Inflammatory macrophage treated with lipopolysaccharide for 4 hours (primary cell): ENCODE data around the gene NACC1.

Source experiments
- DNase-seq: peaks from one replicate; pipeline ENCODE4 v3.0.0-alpha.2; 2020

The NACC1 gene

GRCh38 chr19:13089139-13089856 lies 28.8 kb upstream of the NACC1 start:
- DNase-seq, result no peak

DNA sequence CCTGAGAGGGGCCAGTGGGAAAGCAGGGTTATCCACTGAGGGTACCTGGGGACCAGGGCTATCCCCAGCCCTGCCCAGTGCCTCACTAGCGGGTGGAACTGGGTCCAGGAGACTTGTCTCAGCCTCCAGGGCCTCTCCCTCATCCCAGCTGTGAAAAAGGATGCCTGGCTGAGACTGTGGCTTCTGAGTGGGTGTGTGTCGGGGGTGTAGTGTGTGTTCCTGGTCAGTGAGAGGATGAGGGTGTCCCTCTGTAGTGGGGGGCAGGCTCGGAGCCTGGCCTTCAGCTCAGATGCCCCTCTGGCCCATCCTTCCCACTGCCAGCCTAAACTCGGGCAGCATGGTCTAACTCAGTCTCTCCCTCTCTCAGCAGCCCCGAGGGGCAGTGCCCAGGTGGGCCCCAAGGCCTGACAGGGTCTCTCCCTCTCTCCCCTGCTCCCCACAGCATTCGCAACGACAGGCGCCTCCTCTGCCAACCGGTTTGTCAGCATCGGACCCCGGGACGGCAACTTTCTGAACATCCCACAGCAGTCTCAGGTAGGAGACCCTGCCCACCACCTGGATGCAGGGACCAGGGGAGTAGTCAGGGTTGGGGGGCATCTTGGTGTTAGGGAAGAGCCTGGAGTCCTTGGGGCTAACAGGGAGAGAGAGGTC lies 28.1 kb upstream of the NACC1 start:
- no peak for DNase-seq

- no peak for DNase-seq
These were observed 27.4 kb upstream of the NACC1 start for GRCh38 chr19:13090511-13091231.

DNA sequence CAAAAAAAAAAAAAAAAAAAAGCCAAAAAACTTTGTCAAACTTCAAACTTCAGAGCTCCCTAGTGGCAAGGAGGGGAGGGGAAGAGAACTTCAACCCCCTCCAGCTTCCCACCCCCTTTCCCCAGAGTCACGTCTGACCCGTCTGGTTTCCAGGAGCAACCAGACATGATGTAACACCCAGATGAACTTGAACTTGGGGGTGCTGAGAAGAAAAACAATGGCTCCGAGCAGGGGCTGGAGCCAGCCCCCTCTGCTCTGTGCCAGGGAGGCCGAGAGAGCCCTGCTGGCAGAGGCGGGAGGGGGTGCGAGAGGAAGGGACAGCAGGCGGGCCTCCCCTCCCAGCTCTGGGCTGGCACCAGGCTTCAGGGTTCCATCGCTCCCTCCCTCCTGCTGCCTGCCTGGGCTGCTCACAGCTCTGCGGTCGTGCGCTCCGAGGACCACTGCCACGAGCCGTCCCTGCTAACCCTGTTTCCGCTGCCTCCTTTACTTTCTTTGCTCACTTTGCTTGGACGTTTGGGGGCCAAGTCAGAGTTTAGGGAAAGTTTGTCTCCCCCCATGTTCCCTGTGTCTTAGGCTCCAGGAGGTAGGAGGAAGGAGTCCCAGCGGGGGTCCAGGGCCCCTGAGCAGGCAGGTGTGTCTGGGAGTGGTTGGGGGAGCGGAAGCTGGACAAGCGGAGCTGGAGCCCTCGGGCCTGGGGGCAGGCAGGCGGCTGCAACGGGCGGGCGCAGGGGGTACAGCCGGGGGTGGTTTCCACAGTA lies 26.5 kb upstream of the NACC1 start:
- no peak for DNase-seq

- no peak for DNase-seq
These were observed 25.9 kb upstream of the NACC1 start for GRCh38 chr19:13092158-13092543.

GRCh38 chr19:13092606-13093235 lies 25.3 kb upstream of the NACC1 start:
- no peak for DNase-seq

- peak; percentile 77 for DNase-seq
These were observed 24.5 kb upstream of the NACC1 start for GRCh38 chr19:13093407-13094105.

GRCh38 chr19:13094106-13094504 lies 24.0 kb upstream of the NACC1 start:
- no peak for DNase-seq

GRCh38 chr19:13094771-13095392 lies 23.2 kb upstream of the NACC1 start:
- DNase-seq, result no peak

GRCh38 chr19:13095393-13095784 lies 22.7 kb upstream of the NACC1 start:
- no peak for DNase-seq

DNA sequence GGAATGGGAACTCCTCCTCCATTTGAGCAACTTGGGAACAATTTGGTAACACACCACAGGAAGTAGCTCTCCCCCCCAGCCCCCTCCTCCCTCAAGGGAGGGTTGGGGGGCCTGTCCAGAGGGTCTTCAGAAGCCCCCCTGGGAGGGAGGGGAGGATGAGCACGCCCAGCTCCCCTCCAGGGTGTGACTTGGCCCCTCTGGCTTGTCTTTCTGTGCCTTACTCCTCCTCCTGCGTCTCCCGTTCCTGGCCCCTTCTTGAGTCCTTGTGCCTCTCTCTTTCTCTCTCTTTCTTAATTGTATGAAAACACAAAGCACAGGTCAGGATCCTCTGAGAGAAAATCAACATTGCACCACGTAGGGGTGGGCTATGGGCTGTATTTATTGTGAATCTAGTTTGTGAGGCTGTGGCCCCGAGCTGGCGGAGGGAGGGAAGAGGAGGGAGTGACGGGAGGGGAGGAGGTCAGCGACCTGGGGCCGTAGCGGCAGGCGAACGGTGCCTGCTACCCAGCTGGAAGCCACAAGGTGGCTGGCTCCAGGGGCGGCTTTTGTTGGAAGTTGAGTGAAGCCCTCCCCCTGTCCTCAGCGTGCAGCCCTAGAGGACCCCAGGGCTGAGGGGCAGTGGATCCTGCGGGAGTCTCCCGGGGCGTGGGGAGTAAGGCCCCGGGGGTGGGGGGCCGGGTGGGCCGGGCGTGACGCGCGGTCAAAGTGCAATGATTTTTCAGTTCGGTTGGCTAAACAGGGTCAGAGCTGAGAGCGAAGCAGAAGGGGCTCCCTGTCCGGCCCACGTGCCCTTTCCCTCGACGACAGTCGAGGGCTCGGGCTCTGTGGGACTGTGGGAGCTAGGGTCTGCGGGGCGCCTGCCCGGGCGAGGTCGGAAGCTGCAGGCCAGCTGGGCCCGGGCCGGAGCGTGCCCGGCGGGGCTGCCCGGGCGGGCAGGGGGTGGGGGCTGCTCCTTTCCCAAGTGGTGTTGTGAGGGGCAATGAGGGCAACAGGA lies 21.8 kb upstream of the NACC1 start:
- no peak for DNase-seq

DNA sequence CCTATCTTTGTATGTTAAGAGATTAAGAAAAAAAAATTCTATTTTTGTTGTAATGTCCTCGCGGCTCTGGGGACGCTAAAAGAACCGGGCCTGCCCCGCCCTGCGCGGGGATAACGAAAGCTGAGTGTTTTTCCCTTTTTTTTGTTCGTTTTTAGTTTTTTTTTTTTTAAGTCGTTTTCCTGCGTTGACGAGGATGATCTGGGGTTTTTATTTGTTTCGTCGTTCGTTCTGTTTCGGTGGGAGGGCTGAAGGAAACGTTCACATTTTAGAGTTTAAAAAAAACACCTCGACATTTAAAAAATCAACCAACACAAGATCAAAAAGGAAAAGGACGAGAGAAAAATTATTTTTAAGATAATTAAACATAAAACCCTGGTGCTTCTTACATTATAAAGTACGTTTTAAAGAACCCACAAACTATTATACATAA lies 21.0 kb upstream of the NACC1 start:
- DNase-seq, result peak; percentile 73

DNA sequence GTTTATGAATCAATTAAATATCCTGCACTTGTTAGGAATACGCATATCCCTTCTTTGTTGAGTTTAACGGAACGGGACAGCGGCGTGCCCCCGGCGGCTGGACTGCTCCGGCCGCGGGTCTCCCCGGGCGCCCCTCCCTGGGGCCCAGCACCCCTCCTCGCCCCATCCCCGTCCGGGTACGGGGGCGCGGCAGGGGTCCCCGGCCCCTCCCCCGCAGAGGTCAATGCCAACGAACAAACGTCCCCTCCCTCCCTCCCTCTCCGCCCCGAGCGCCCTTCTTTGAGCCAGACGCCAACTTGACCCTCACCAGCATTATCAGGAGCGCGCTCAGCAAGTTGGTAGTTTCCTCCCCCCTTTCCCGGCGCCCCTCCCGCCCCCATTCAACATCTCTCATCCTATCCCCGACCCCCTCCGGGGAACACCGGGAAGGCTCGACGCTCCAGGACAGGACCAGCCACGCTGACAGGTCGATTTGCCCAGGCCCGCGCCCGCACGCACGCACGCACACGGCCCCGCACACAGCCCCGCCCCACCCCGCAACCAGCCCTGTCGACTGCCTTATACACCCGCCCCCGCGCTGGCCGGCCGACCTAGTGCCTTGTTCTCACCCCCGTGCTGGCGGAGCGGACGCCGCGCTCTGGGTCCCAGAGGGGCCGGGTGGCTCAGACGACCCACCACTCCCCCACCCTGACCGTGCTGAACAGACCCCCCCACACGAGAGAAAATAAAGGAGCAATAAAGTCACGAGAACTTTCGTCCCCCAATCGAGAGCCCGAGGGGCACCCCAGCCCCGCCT lies 20.4 kb upstream of the NACC1 start:
- DNase-seq, result peak; percentile 29

- DNase-seq, result peak; percentile 74
These were observed 19.6 kb upstream of the NACC1 start for GRCh38 chr19:13098277-13099072.

DNA sequence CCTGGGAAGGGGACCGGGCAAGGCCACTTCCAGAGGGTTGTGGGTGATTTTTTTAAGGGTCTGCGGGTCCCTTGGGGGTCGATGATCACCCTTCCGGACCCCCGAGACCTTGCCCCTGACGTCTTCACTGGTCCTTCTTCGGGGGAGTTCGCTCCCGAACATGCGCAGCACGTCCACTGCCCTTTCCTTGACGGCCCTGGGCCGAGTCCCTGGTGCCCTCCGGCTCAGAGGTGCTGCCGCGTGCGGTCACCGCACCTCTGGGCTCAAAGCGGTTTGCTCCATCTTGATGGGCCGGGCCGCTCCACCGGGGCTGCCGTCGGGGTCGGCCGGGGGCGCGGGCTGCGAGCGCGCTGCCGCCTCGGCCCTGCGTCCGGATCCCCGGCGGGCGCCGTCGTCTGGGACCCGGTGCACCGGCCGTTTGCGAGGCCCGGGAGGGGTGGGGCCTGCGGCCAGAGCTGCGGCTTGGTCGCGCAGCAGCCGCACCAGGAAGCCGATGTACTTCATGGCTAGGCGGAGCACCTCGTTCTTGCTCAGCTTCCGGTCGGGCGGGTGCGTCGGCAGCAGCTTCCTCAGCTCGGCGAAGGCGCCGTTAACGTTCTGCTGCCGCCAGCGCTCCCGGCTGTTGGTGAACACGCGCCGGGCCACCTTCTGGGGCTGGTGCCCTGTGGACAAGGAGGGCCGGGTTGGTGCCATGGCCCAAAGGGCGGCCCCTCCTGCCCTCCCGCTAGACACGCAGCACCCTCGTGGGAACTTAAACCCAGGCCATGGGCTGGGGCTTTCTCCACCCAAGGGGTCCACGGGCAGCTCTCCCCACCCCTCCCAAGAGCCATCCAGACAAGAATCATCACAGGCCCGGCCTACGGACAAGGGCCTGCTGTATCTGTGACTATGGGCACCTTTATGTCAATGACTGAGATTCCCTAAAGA lies 18.7 kb upstream of the NACC1 start:
- peak; percentile 87 for DNase-seq

DNA sequence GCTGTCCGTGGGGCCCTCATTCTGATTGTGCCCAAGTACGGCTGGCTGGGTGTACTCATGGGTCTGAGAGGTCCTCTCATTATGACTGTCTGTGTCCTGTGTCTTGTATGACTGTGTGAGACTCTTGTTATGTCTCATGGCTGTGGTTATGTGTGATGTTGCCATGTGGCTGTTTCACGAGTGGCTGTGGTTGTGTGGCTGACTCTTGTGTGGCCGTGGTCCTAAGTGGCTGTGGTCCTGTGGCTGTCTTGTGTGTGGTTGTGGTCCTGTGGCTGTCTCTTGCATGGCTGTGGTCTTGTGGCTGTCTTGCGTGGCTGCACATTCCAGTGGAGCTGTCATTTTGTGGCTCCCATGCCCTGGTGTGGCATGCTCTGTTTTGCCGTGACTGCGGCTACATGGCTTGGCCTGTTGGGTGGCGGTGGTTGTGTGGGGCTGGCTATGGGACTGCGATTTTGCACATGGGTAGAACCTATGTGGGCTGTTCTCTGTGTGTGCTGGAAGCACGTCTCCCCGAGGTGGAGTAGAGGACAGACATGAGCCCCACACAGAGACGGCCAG lies 18.0 kb upstream of the NACC1 start:
- DNase-seq, result peak; percentile 56
